Spleen (tissue), 11 donors: ENCODE measurements around the gene MIB1. TPM values are rescaled to one million over a fixed set of nuclear protein-coding genes. Genes with fewer than 3 reads are reported as not detected.
"Not testable (repeated sequence)": the region's sequence is repeated elsewhere in the genome, so short reads cannot be mapped to it uniquely, and the experiment has no call there.

ENCODE experiments used
- DNase-seq: peaks from one replicate; pipeline ENCODE4 v3.0.0-alpha.2; 2020
- H3K27ac ChIP-seq, 8 donors: fragments of 200-600 bp; sonication (generic) in 7 of 8; 1 replicate in 4 of 8; 2 replicates in 4 of 8; pipeline versions ENCODE4 v1.5.0 to v1.8.0; 2016 to 2021; ENCODE audit warnings: inconsistent platforms in 4 of 8, mild to moderate bottlenecking in 4 of 8, moderate library complexity in 1 of 8
- H3K27me3 ChIP-seq, 7 donors: fragments of 200-600 bp; sonication (generic) in 6 of 7; replicated peaks in 1 of 7; 1 replicate in 4 of 7; 2 replicates in 3 of 7; pipeline versions ENCODE4 v1.5.0 to v1.8.0; 2016 to 2021; ENCODE audit warnings: inconsistent platforms in 3 of 7, mild to moderate bottlenecking in 1 of 7
- H3K36me3 ChIP-seq, 6 donors: fragments of 200-600 bp; sonication (generic) in 5 of 6; 1 replicate in 4 of 6; 2 replicates in 2 of 6; pipeline versions ENCODE4 v1.5.0 to v1.8.0; 2016 to 2021; ENCODE audit warnings: inconsistent platforms in 2 of 6
- H3K4me1 ChIP-seq, 6 donors: fragments of 200-600 bp; sonication (generic) in 5 of 6; 1 replicate in 3 of 6; 2 replicates in 3 of 6; pipeline versions ENCODE4 v1.5.0 to v1.8.0; 2016 to 2021; ENCODE audit warnings: inconsistent platforms in 3 of 6
- H3K4me3 ChIP-seq, 8 donors: fragments of 200-600 bp; sonication (generic) in 7 of 8; 1 replicate in 4 of 8; 2 replicates in 4 of 8; pipeline versions ENCODE4 v1.5.0 to v1.8.0; 2016 to 2021; ENCODE audit warnings: inconsistent platforms in 4 of 8, mild to moderate bottlenecking in 4 of 8, moderate library complexity in 2 of 8
- H3K9me3 ChIP-seq, 8 donors: fragments of 200-600 bp; sonication (generic) in 7 of 8; 1 replicate in 4 of 8; 2 replicates in 4 of 8; pipeline versions ENCODE4 v1.5.0 to v1.8.0; 2016 to 2021; ENCODE audit warnings: inconsistent platforms in 4 of 8
- CTCF ChIP-seq, 11 experiments: fragments of 200-600 bp in 7 of 11; fragments of 450-650 bp in 4 of 11; sonication (generic) in 4 of 11; IDR thresholded peaks in 8 of 11; conservative IDR thresholded peaks in 3 of 11; 1 replicate in 7 of 11; 2 replicates in 4 of 11; pipeline versions ENCODE4 v1.4.0 to v1.8.0; 2016 to 2021; ENCODE audit warnings: antibody characterized with exemption in 11 of 11, inconsistent platforms in 4 of 11, mild to moderate bottlenecking in 1 of 11
- POLR2A ChIP-seq, 3 donors: fragments of 450-650 bp; IDR thresholded peaks; one replicate each; pipeline ENCODE4 v1.5.1; 2017; ENCODE audit warnings: antibody characterized with exemption in 3 of 3, mild to moderate bottlenecking in 1 of 3
- POLR2AphosphoS5 ChIP-seq, 3 donors: sonication (generic); formaldehyde crosslinking; IDR thresholded peaks; one replicate each; pipeline ENCODE4 v1.5.1; 2017; ENCODE audit warnings: antibody characterized with exemption in 3 of 3
- WGBS, 5 donors: extraction: QIAGEN DNeasy Blood & Tissue Kit in 3 of 5; methylation state at CpG; one replicate each; pipeline versions ENCODE4 v1.1.5 to v1.1.7; 2013 to 2018; 5-methylcytosine and 5-hydroxymethylcytosine counted together
- intact Hi-C: fragments of 100-400 bp; cut with DNase I; formaldehyde crosslinking; loops from one replicate; pipeline ENCODE4 v1.15.0; 2023; ENCODE audit warnings: low total_unique reads
- polyA plus RNA-seq, 3 donors: library from polyadenylated mRNA; stranded (reverse); fragments of 200-250 nt; gene quantifications; one replicate each; pipeline ENCODE4 v1.2.1, GENCODE V29; 2013
- total RNA-seq, 7 donors: library from RNA; depleted of rRNA in 3 of 7; stranded (reverse); fragments of >200 nt in 3 of 7; fragmentation: NEBNext Ultra II Directional in 4 of 7; extraction: Animal tissue kit (Norgen Biotek cat#: 25700) in 4 of 7; gene quantifications; one replicate each; pipeline versions ENCODE4 v1.1.0 to v1.2.1, GENCODE V29; 2016 to 2021
- donor health status: healthy with polysubstance abuse.
- donor health status: DM: no; HTN: no; CAD: no; lungs with moderate emphysema.
- donor health status: DM: no; HTN: no; CAD: no.
- donor health status: Bipolar disorder and iron deficiency.
- donor health status: healthy.
- donor health status: DM: no; HTN: no; CAD: no.
- donor health status: DM: yes; HTN: yes; CAD: no.

Gene MIB1
- total and polyA plus RNA-seq, 10 donors, result 2.7 to 33.3 (median 27.3) TPM

DNA sequence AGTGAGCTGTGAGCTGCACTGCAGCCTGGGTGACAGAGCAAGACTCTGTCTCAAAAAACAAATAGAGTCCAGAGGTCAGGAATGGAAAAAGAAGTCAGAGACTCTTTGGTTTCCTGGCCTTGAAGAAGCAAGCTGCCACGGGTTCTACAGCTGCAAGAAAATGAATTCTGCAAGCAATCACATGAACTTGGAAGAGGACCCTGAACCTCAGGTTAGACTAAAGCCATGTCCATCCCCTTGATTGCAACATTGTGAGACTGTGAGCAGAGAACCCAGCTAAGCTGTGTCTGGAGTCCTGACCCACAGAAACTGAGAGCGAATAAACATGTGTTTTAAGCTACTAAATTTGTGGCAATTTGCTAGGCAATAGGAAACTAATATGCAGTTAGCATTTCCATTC, 12.9 kb upstream of the MIB1 start:
- no peaks in the 10 kb centered on the region for H3K36me3 ChIP-seq
- no peaks in the 10 kb centered on the region for H3K9me3 ChIP-seq
- no peak overlapping the region for H3K4me3 ChIP-seq
- no peak for DNase-seq
- H3K4me1 ChIP-seq, result no peaks in the 10 kb centered on the region
- no peak for TF ChIP-seq POLR2A (IDR thresholded peaks at IDR 0.05)
- TF ChIP-seq CTCF (IDR thresholded peaks at IDR 0.05 in 8 of 11, conservative IDR thresholded peaks at IDR 0.05 in 3 of 11), result no peak
- no peak overlapping the region for H3K27ac ChIP-seq
- H3K27me3 ChIP-seq, result no peaks in the 10 kb centered on the region
- intact Hi-C loops, result no loop called here
- WGBS, 5 donors, result 69 to 85% (median 83%) methylated on average over 2 of the region's 2 CpGs

DNA sequence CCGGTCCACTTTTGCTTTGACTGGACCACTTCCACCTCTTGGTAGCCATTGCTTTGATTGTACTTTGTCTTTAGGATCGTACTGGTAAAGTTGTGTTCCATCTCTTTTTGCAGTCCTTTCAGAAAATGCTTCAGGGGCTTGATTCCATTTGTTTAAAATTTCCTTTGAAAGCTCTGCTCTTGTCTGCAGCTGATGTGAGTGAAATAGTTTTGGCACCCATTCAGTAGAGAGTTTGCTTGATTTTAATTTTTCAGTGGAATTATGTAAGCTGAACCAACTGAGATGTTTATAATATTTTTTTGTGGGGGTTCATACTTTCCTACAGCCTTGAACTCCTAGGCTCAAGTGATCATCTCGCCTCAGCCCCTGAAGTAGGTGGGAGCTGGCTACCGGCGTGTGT, 7.6 kb upstream of the MIB1 start:
- Histone ChIP-seq H3K36me3 (no peaks in the 10 kb centered on the region), H3K9me3 (peaks cover 0 to 7% (median 3%) of the 10 kb centered on the region in 8 donors), H3K27me3 (no peaks in the 10 kb centered on the region), H3K27ac (no peak overlapping the region), H3K4me3 (no peak overlapping the region), H3K4me1 (no peaks in the 10 kb centered on the region)
- 87 to 94% (median 92%) methylated on average over 5 of the region's 5 CpGs for WGBS, 5 donors
- no peak for DNase-seq
- intact Hi-C loops, result no loop called here
- TF ChIP-seq POLR2AphosphoS5 (IDR thresholded peaks at IDR 0.05) (no peak), POLR2A (IDR thresholded peaks at IDR 0.05) (no peak), CTCF (IDR thresholded peaks at IDR 0.05 in 8 of 11, conservative IDR thresholded peaks at IDR 0.05 in 3 of 11) (no peak)

DNA sequence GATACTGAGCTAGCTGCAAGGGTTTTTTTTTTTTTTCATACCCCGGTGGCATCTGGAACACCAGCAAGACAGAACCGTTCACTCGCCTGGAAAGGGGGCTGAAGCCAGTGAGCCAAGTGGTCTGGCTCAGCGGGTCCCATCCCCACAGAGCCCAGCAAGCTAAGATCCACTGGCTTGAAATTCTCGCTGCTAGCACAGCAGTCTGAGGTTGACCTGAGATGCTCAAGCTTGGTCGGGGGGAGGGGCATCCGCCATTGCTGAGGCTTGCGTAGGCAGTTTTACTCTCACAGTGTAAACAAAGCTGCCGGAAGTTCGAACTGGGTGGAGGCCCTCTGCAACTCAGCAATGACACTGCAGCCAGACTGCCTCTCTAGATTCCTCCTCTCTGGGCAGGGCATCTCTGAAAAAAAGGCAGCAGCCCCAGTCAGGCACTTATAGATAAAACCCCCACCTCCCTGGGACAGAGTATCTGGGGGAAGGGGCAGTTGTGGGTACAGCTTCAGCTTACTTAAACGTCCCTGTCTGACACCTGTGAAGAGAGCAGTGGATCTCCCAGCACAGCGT, 5.1 kb upstream of the MIB1 start:
- Histone ChIP-seq H3K36me3 (no peaks in the 10 kb centered on the region), H3K27ac (peak overlapping the region in 4 of 8 donors; percentile 18 to 64 (median 42)), H3K4me3 (peak overlapping the region in 1 of 8 donors; percentile 9), H3K9me3 (peaks cover 0 to 7% (median 3%) of the 10 kb centered on the region in 8 donors), H3K27me3 (no peaks in the 10 kb centered on the region), H3K4me1 (peaks cover 6 to 11% (median 8%) of the 10 kb centered on the region in 6 donors)
- 58 to 88% (median 71%) methylated on average over 8 to 12 of the region's 12 CpGs for WGBS, 5 donors
- intact Hi-C loops, result no loop called here
- peak; percentile 81 for DNase-seq
- TF ChIP-seq CTCF (IDR thresholded peaks at IDR 0.05 in 8 of 11, conservative IDR thresholded peaks at IDR 0.05 in 3 of 11) (no peak), POLR2A (IDR thresholded peaks at IDR 0.05) (no peak), POLR2AphosphoS5 (IDR thresholded peaks at IDR 0.05) (peak in 1 of 3 donors; percentile 32)

- H3K36me3 ChIP-seq, intact Hi-C loops, DNase-seq, H3K4me3 ChIP-seq, H3K27ac ChIP-seq, H3K9me3 ChIP-seq, H3K27me3 ChIP-seq: not testable (repeated sequence)
- WGBS, 5 donors, result 88 to 94% (median 92%) methylated on average over 4 of the region's 4 CpGs
- peaks cover 6 to 15% (median 11%) of the 10 kb centered on the region in 6 donors for H3K4me1 ChIP-seq
These were observed 3.7 kb upstream of the MIB1 start for GRCh38 chr18:21736926-21737325.
